ENCODE measurements around the gene DNASE2. TPM values are rescaled to one million over a fixed set of nuclear protein-coding genes. Genes with fewer than 3 reads are reported as not detected.

The DNASE2 gene
- total and polyA plus RNA-seq, 5 donors from 2014 or later, result 20.2 to 72.1 (median 58.2) TPM

- Histone ChIP-seq H3K9me3 (ENCODE audit: control insufficient read depth in 2 of 2, low read length in 2 of 2) (no peaks in the 10 kb centered on the region), H3K27me3 (ENCODE audit: control insufficient read depth, insufficient read depth, low read length) (peaks cover 50% of the 10 kb centered on the region), H3K4me1 (ENCODE audit: control insufficient read depth, insufficient read depth, low read length, poor library complexity, severe bottlenecking) (peaks cover 27% of the 10 kb centered on the region), H3K4me3 (ENCODE audit: low read depth, low read length) (no peak overlapping the region), H3K27ac (ENCODE audit: insufficient read depth, low read length, poor library complexity, severe bottlenecking) (no peak overlapping the region), H3K36me3 (ENCODE audit: control insufficient read depth, insufficient read depth, low read length) (no peaks in the 10 kb centered on the region)
- Mint-ChIP-seq H3K27ac (no peak overlapping the region), H3K9me3 (peaks cover 0 to 16% (median 0%) of the 10 kb centered on the region in 7 donors), H3K36me3 (no peaks in the 10 kb centered on the region), H3K4me3 (peak overlapping the region; percentile 35 to 74 (median 70)), H3K27me3 (peaks cover 83% of the 10 kb centered on the region), H3K4me1 (peaks cover 6 to 37% (median 20%) of the 10 kb centered on the region in 4 donors)
- DNase-seq (peak in 1 of 3 donors; percentile 33), ATAC-seq (ENCODE audit: low read depth in 2 of 2) (no peak)
Observed at GRCh38 chr19:12833738-12834565, 47.3 kb downstream of the DNASE2 start.

- no peak for ATAC-seq (ENCODE audit: low read depth in 2 of 2)
Observed at GRCh38 chr19:12833418-12833737, 47.9 kb downstream of the DNASE2 start.

GRCh38 chr19:12828494-12828893 is 52.8 kb downstream of the DNASE2 start:
- H3K27me3 ChIP-seq (ENCODE audit: control insufficient read depth, insufficient read depth, low read length), result peaks cover 34% of the 10 kb centered on the region

More at GRCh38 chr19:12833418-12833737, 47.9 kb downstream of the DNASE2 start:
- peak overlapping the region; percentile 50 for H3K4me3 ChIP-seq (ENCODE audit: low read depth, low read length)
- Mint-ChIP-seq H3K4me1 (peaks cover 6 to 35% (median 19%) of the 10 kb centered on the region in 4 donors), H3K27me3 (peaks cover 83% of the 10 kb centered on the region), H3K27ac (peak overlapping the region in 1 of 3 donors; percentile 9), H3K4me3 (peak overlapping the region; percentile 62 to 82 (median 70)), H3K9me3 (peaks cover 0 to 16% (median 0%) of the 10 kb centered on the region in 7 donors), H3K36me3 (no peaks in the 10 kb centered on the region)
- no peaks in the 10 kb centered on the region for H3K36me3 ChIP-seq (ENCODE audit: control insufficient read depth, insufficient read depth, low read length)
- H3K9me3 ChIP-seq (ENCODE audit: control insufficient read depth in 2 of 2, low read length in 2 of 2), result no peaks in the 10 kb centered on the region
- no peak overlapping the region for H3K27ac ChIP-seq (ENCODE audit: insufficient read depth, low read length, poor library complexity, severe bottlenecking)
- peaks cover 21% of the 10 kb centered on the region for H3K4me1 ChIP-seq (ENCODE audit: control insufficient read depth, insufficient read depth, low read length, poor library complexity, severe bottlenecking)
- DNase-seq, result no peak
- peaks cover 54% of the 10 kb centered on the region for H3K27me3 ChIP-seq (ENCODE audit: control insufficient read depth, insufficient read depth, low read length)

GRCh38 chr19:12825254-12826131 is 55.8 kb downstream of the DNASE2 start:
- H3K27me3 Mint-ChIP-seq, result peaks cover 27% of the 10 kb centered on the region
- peak overlapping the region in 1 of 4 donors; percentile 17 for H3K4me3 Mint-ChIP-seq
- peaks cover 8% of the 10 kb centered on the region for H3K27me3 ChIP-seq (ENCODE audit: control insufficient read depth, insufficient read depth, low read length)
- H3K4me3 ChIP-seq (ENCODE audit: low read depth, low read length), result no peak overlapping the region
- H3K27ac Mint-ChIP-seq, result no peak overlapping the region
- DNase-seq (peak in 1 of 3 donors; percentile 28), ATAC-seq (ENCODE audit: low read depth in 2 of 2) (no peak)
- no peaks in the 10 kb centered on the region for H3K36me3 Mint-ChIP-seq
- H3K36me3 ChIP-seq (ENCODE audit: control insufficient read depth, insufficient read depth, low read length), result no peaks in the 10 kb centered on the region
- H3K9me3 ChIP-seq (ENCODE audit: control insufficient read depth in 2 of 2, low read length in 2 of 2), result no peaks in the 10 kb centered on the region
- no peak overlapping the region for H3K27ac ChIP-seq (ENCODE audit: insufficient read depth, low read length, poor library complexity, severe bottlenecking)
- H3K4me1 Mint-ChIP-seq, result peaks cover 0 to 8% (median 1%) of the 10 kb centered on the region in 4 donors
- H3K9me3 Mint-ChIP-seq, result peaks cover 0 to 5% (median 0%) of the 10 kb centered on the region in 7 donors
- H3K4me1 ChIP-seq (ENCODE audit: control insufficient read depth, insufficient read depth, low read length, poor library complexity, severe bottlenecking), result peaks cover 6% of the 10 kb centered on the region

More at GRCh38 chr19:12828494-12828893, 52.8 kb downstream of the DNASE2 start:
- H3K4me1 Mint-ChIP-seq, result peaks cover 6 to 20% (median 14%) of the 10 kb centered on the region in 4 donors
- Histone ChIP-seq H3K4me3 (ENCODE audit: low read depth, low read length) (no peak overlapping the region), H3K4me1 (ENCODE audit: control insufficient read depth, insufficient read depth, low read length, poor library complexity, severe bottlenecking) (peaks cover 12% of the 10 kb centered on the region), H3K27ac (ENCODE audit: insufficient read depth, low read length, poor library complexity, severe bottlenecking) (no peak overlapping the region), H3K36me3 (ENCODE audit: control insufficient read depth, insufficient read depth, low read length) (no peaks in the 10 kb centered on the region), H3K9me3 (ENCODE audit: control insufficient read depth in 2 of 2, low read length in 2 of 2) (no peaks in the 10 kb centered on the region)
- DNase-seq (peak in 1 of 3 donors; percentile 58), ATAC-seq (ENCODE audit: low read depth in 2 of 2) (no peak)
- H3K4me3 Mint-ChIP-seq, result no peak overlapping the region
- H3K9me3 Mint-ChIP-seq, result peaks cover 0 to 11% (median 0%) of the 10 kb centered on the region in 7 donors
- H3K27me3 Mint-ChIP-seq, result peaks cover 52% of the 10 kb centered on the region
- no peaks in the 10 kb centered on the region for H3K36me3 Mint-ChIP-seq
- no peak overlapping the region for H3K27ac Mint-ChIP-seq

Other genes starting within 250 kb of the DNASE2 start
- gene MAN2B1, start 214.7 kb downstream of the DNASE2 start, total RNA-seq, result 147 TPM
- 10 to 100 TPM; 46.3 to 58.6 (median 49.3) TPM for gene MAN2B1, start 214.7 kb downstream of the DNASE2 start, polyA plus RNA-seq
- gene WDR83, start 214.6 kb downstream of the DNASE2 start, total RNA-seq, result 13.0 TPM
- gene WDR83, start 214.6 kb downstream of the DNASE2 start, polyA plus RNA-seq, result 10 to 100 TPM; 10.6 to 18.5 (median 12.9) TPM
- gene DHPS, start 199.6 kb downstream of the DNASE2 start, total RNA-seq, result 122 TPM
- 100 to 1,000 TPM in 1 of 4 donors, 10 to 100 TPM in 3; 78.5 to 105 (median 96.8) TPM for gene DHPS, start 199.6 kb downstream of the DNASE2 start, polyA plus RNA-seq
- not detected for gene GNG14, start 193.5 kb downstream of the DNASE2 start, total RNA-seq
- gene GNG14, start 193.5 kb downstream of the DNASE2 start, polyA plus RNA-seq, result not detected
- 1.7 TPM for gene FBXW9, start 184.8 kb downstream of the DNASE2 start, total RNA-seq
- 1 to 10 TPM; 5.0 to 8.1 (median 6.6) TPM for gene FBXW9, start 184.8 kb downstream of the DNASE2 start, polyA plus RNA-seq
- 42.9 TPM for gene TNPO2, start 157.5 kb downstream of the DNASE2 start, total RNA-seq
- gene TNPO2, start 157.5 kb downstream of the DNASE2 start, polyA plus RNA-seq, result 1 to 10 TPM; 1.7 to 3.1 (median 2.0) TPM
- 197 TPM for gene TRIR, start 146.8 kb downstream of the DNASE2 start, total RNA-seq
- gene TRIR, start 146.8 kb downstream of the DNASE2 start, polyA plus RNA-seq, result 100 to 1,000 TPM; 238 to 323 (median 261) TPM
- 37.9 TPM for gene GET3, start 144.0 kb downstream of the DNASE2 start, total RNA-seq
- gene GET3, start 144.0 kb downstream of the DNASE2 start, polyA plus RNA-seq, result 10 to 100 TPM; 68.0 to 91.2 (median 81.9) TPM
- not detected for gene BEST2, start 129.7 kb downstream of the DNASE2 start, total RNA-seq
- not detected for gene BEST2, start 129.7 kb downstream of the DNASE2 start, polyA plus RNA-seq
- gene HOOK2, start 105.9 kb downstream of the DNASE2 start, total RNA-seq, result 16.9 TPM
- 1 to 10 TPM in 3 of 4 donors, under 1 TPM in 1; 0.24 to 1.9 (median 1.6) TPM for gene HOOK2, start 105.9 kb downstream of the DNASE2 start, polyA plus RNA-seq
- 2,802 TPM for gene JUNB, start 90.0 kb downstream of the DNASE2 start, total RNA-seq
- 100 to 1,000 TPM; 582 to 986 (median 765) TPM for gene JUNB, start 90.0 kb downstream of the DNASE2 start, polyA plus RNA-seq
- gene PRDX2, start 79.6 kb downstream of the DNASE2 start, total RNA-seq, result 74.0 TPM
- gene PRDX2, start 79.6 kb downstream of the DNASE2 start, polyA plus RNA-seq, result 100 to 1,000 TPM; 326 to 380 (median 341) TPM
- gene THSD8, start 79.4 kb downstream of the DNASE2 start, total RNA-seq, result 2.8 TPM
- 10 to 100 TPM in 1 of 4 donors, 1 to 10 TPM in 1, under 1 TPM in 1, not detected in 1; 0.66 to 13.9 (median 4.8) TPM for gene THSD8, start 79.4 kb downstream of the DNASE2 start, polyA plus RNA-seq
- 4.7 TPM for gene RNASEH2A, start 74.9 kb downstream of the DNASE2 start, total RNA-seq
- gene RNASEH2A, start 74.9 kb downstream of the DNASE2 start, polyA plus RNA-seq, result 10 to 100 TPM; 18.7 to 27.5 (median 23.4) TPM
- not detected for gene RTBDN, start 46.9 kb downstream of the DNASE2 start, total RNA-seq
- gene RTBDN, start 46.9 kb downstream of the DNASE2 start, polyA plus RNA-seq, result not detected
- gene MAST1, start 42.9 kb downstream of the DNASE2 start, total RNA-seq, result 0.94 TPM
- 1 to 10 TPM in 1 of 4 donors, under 1 TPM in 2, not detected in 1; 0.05 to 1.8 (median 0.52) TPM for gene MAST1, start 42.9 kb downstream of the DNASE2 start, polyA plus RNA-seq
- gene KLF1, start 5.8 kb upstream of the DNASE2 start, total RNA-seq, result not detected
- under 1 TPM in 1 of 4 donors, not detected in 3; 0.23 TPM for gene KLF1, start 5.8 kb upstream of the DNASE2 start, polyA plus RNA-seq
- gene GCDH, start 9.7 kb upstream of the DNASE2 start, total RNA-seq, result 40.0 TPM
- 10 to 100 TPM; 15.1 to 17.6 (median 16.1) TPM for gene GCDH, start 9.7 kb upstream of the DNASE2 start, polyA plus RNA-seq
- gene SYCE2, start 37.8 kb upstream of the DNASE2 start, total RNA-seq, result 0.54 TPM
- under 1 TPM in 1 of 4 donors, not detected in 3; 0.14 TPM for gene SYCE2, start 37.8 kb upstream of the DNASE2 start, polyA plus RNA-seq
- 28.9 TPM for gene FARSA, start 52.3 kb upstream of the DNASE2 start, total RNA-seq
- 10 to 100 TPM; 52.2 to 74.0 (median 62.6) TPM for gene FARSA, start 52.3 kb upstream of the DNASE2 start, polyA plus RNA-seq
- 484 TPM for gene CALR, start 57.2 kb upstream of the DNASE2 start, total RNA-seq
- gene CALR, start 57.2 kb upstream of the DNASE2 start, polyA plus RNA-seq, result 100 to 1,000 TPM; 113 to 172 (median 149) TPM
- 80.9 TPM for gene RAD23A, start 64.4 kb upstream of the DNASE2 start, total RNA-seq
- gene RAD23A, start 64.4 kb upstream of the DNASE2 start, polyA plus RNA-seq, result 10 to 100 TPM; 73.8 to 85.0 (median 78.1) TPM
- gene GADD45GIP1, start 75.8 kb upstream of the DNASE2 start, total RNA-seq, result 7.4 TPM
- gene GADD45GIP1, start 75.8 kb upstream of the DNASE2 start, polyA plus RNA-seq, result 10 to 100 TPM; 57.2 to 71.9 (median 66.6) TPM
- not detected for gene DAND5, start 88.1 kb upstream of the DNASE2 start, total RNA-seq
- gene DAND5, start 88.1 kb upstream of the DNASE2 start, polyA plus RNA-seq, result not detected
- 1.2 TPM for gene NFIX, start 114.0 kb upstream of the DNASE2 start, total RNA-seq
- gene NFIX, start 114.0 kb upstream of the DNASE2 start, polyA plus RNA-seq, result under 1 TPM in 1 of 4 donors, not detected in 3; 0.15 TPM
- 8.7 TPM for gene LYL1, start 221.4 kb upstream of the DNASE2 start, total RNA-seq
- 10 to 100 TPM in 1 of 4 donors, 1 to 10 TPM in 3; 6.5 to 14.2 (median 7.5) TPM for gene LYL1, start 221.4 kb upstream of the DNASE2 start, polyA plus RNA-seq
- 57.6 TPM for gene TRMT1, start 235.3 kb upstream of the DNASE2 start, total RNA-seq
- 10 to 100 TPM; 16.0 to 22.3 (median 19.9) TPM for gene TRMT1, start 235.3 kb upstream of the DNASE2 start, polyA plus RNA-seq
- gene NACC1, start 236.8 kb upstream of the DNASE2 start, total RNA-seq, result 25.4 TPM
- gene NACC1, start 236.8 kb upstream of the DNASE2 start, polyA plus RNA-seq, result 1 to 10 TPM in 2 of 4 donors, under 1 TPM in 2; 0.71 to 2.5 (median 1.2) TPM

Data from CD4-positive, CD25-positive, alpha-beta regulatory T cell (primary cell).